8988T (cell line): ENCODE results near the gene GOLIM4.
"Not testable (repeated sequence)": the region's sequence is repeated elsewhere in the genome, so short reads cannot be mapped to it uniquely, and the experiment has no call there.

Experiments
- DNase-seq: peaks from one replicate; pipeline ENCODE4 v3.0.0; 2011

The GOLIM4 gene

GRCh38 chr3:168044049-168044448 lies 51.7 kb downstream of the GOLIM4 start:
- DNase-seq = no peak

- peak; percentile 14 for DNase-seq
These were observed 55.0 kb downstream of the GOLIM4 start for GRCh38 chr3:168040607-168041208.

- DNase-seq = no peak
These were observed 58.7 kb downstream of the GOLIM4 start for GRCh38 chr3:168037020-168037419.

DNA sequence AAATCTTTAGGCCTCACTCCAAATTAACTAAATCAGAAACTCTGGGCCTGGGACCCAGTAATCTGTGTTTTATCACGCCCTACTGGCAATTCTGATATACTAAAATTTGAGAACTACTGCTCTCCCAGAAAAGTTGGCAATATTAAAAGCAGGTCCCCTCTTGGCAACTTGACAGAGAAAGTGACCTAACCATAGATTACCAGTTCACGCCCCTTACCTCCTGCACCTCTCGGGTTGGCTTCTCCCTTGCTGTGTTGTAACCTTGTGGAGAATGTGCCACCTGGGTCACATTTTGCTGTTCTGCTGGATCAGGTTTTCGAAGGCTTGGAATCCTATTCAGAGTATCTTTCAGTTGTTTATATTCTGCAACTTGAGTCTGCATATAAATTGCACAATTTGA lies 59.1 kb downstream of the GOLIM4 start:
- no peak for DNase-seq

GRCh38 chr3:168034152-168034928 lies 61.4 kb downstream of the GOLIM4 start:
- DNase-seq = no peak

- DNase-seq = no peak
These were observed 65.1 kb downstream of the GOLIM4 start for GRCh38 chr3:168030577-168030976.

DNA sequence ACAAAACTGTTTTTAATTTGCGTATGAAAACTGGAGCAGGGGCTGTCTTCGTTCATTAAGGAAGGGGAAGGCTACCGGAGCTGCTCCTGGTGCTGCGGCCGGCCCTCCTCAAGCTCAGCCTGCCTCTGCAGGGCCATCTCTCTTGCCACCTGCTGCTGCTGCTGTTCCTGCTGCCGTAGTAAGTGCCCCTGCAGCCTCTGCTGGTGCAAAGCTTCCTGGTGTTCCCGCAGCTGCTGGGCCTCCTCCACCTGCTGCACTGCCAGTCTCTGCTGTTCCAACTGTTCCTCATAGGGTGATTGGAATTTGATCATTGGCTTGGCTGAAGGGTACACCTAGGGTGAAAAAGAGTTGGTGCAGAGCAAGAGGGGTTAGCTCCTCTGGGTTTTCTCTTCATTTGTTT lies 66.0 kb downstream of the GOLIM4 start:
- DNase-seq = no peak

- no peak for DNase-seq
These were observed 67.6 kb downstream of the GOLIM4 start for GRCh38 chr3:168028086-168028485.

DNA sequence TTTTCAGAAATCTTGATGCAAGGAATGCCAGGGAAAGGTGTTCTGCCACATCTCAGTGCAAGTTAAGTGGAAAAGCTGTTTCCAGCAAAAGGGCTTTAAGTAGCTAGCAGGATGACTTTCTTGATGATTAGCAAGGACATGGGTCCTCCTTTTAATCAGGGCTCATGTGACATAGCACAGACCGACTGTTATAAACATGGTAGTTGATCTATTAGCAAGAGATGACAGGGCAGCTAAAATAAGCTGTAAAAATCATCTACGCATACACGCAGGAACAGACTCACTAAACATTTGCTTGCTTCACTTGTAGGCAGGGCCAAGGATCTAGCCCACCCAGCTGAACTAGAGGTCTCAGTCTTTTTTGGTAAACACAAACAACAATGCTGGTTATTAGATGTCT lies 69.0 kb downstream of the GOLIM4 start:
- DNase-seq = no peak

GRCh38 chr3:168025076-168025475 lies 70.6 kb downstream of the GOLIM4 start:
- no peak for DNase-seq

- no peak for DNase-seq
These were observed 71.2 kb downstream of the GOLIM4 start for GRCh38 chr3:168024537-168024941.

DNA sequence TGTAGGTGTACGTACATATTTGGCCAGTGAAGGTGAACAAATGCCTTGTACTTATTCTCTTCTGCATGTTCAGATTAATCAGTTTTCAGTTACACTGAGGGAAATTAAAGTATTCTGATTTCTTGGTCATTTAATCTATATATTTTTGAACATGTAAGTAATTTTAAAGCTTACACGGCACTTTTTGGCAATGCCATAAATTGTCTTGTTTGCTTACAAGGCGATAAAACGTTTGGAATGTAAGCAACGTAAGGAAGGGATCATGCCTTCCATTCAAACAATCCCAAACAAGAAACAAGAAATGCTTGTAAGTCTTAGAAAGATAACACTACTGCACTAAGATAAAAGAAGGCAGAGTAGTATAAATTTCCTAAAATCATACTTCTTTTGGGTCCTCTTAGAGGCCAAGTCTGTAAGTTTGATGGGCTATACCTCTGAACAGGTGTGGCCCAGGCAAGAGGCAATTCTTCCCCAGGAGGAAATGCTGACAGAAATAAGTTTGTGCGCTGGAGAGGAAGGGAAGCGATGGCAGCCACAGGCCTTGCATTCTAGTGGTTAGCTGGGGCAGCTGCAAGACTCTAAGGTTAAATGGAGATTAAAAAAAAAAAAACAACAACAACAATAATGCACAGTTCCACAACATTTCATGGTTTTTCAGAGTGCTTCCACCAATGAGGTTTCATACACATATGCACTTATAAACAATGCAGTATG lies 73.8 kb downstream of the GOLIM4 start:
- DNase-seq = no peak

GRCh38 chr3:168011280-168011679 lies 84.4 kb downstream of the GOLIM4 start:
- DNase-seq = not testable (repeated sequence)

- DNase-seq = no peak
These were observed 89.1 kb downstream of the GOLIM4 start for GRCh38 chr3:168006584-168006983.

DNA sequence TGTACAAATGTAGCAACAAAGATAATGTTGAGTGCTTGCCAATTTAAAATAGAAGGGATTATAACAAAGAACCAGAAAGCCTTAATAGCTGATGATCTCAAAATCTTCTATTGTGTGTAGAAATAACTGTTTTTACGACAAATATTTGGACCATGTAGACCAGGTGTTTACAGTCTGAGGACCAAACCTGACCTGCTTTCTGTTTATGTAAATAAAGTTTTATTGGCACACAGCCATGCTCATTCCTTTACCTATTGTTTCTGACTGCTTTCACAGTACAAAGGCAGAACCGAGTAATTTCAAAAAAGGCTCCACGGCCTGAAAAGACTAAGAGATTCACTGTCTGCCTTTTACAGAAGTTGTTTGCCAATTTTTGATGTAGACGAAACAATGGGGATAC lies 91.8 kb downstream of the GOLIM4 start:
- no peak for DNase-seq

GRCh38 chr3:168002786-168003368 lies 92.8 kb downstream of the GOLIM4 start:
- no peak for DNase-seq

GRCh38 chr3:168001244-168001643 lies 94.5 kb downstream of the GOLIM4 start:
- DNase-seq = no peak

- DNase-seq = no peak
These were observed 97.5 kb downstream of the GOLIM4 start for GRCh38 chr3:167998253-167998652.

GRCh38 chr3:167996514-167996913 lies 99.2 kb downstream of the GOLIM4 start:
- DNase-seq = no peak

DNA sequence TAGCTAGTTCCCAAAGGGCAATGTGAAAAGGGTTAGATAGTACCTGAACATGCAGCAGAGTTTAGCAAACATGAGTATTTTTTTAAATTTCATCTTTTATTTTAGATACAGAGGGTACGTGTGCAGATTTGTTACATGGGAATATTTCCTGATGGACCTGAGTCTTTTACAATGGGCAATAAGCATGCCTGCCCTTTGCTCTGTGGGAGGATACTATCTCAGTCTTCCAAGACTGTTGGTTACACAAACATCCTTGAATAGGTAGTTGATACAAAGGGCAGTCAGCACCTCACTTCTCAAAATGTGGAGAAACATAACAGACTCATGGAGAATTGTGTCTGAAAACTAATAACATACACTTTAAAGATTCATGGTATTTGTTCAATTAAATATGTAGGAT lies 103.3 kb downstream of the GOLIM4 start:
- DNase-seq = no peak

GRCh38 chr3:167991213-167991612 lies 104.5 kb downstream of the GOLIM4 start:
- no peak for DNase-seq

DNA sequence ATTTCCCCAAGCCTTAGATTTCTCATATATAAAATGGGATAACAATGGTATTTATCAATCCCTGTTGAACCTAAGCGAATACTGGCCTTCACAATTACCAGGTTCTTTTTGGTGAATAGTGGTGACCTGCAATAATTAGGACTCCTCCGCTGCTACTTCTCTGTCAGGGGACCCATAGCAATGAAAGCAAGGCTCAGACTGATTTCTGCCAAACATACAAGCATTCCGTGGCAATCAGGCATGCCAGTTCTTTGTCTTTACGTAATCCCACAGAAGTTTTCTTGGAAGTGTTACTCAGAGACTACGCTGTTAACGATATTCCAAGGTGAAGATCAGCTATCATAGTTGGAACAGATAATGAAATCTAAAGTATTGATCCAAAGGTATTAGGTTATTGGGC lies 105.7 kb downstream of the GOLIM4 start:
- DNase-seq = no peak

DNA sequence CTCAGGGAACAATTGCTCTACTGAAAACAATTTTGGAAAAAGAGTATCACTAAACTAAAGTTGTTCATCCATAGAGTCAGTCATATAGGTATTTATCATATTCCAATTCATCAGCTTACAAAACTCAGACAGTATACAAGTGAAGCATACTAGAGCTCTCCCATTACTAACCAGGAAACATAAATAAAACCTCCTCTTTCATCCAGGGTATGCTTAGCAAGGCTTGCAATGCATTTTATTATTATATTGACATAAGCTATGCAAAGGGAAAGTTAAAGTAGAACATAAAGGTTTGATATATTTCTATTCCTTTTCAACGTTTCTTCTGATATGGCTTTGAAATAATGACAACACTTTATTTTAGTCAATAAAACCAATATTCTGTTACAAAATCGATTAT lies 106.7 kb downstream of the GOLIM4 start:
- DNase-seq = no peak

GRCh38 chr3:167983583-167983982 lies 112.1 kb downstream of the GOLIM4 start:
- no peak for DNase-seq
